K562 (cell line): Measurements from ENCODE around the gene TUBA1B. TPM values are rescaled to one million over a fixed set of nuclear protein-coding genes. Genes with fewer than 3 reads are reported as not detected.

Source experiments
- ATF7 ChIP-seq: fragments of 450-650 bp; IDR thresholded peaks from 2 replicates; pipeline ENCODE4 v1.7.1; 2014; ENCODE audit warnings: mild to moderate bottlenecking, moderate library complexity
- DMBX1 ChIP-seq: fragments of 250-450 bp; sonication (Bioruptor Pico); IDR thresholded peaks from 2 replicates; pipeline ENCODE4 v1.8.0; 2022; ENCODE audit warnings: inconsistent platforms, mild to moderate bottlenecking, moderate library complexity, borderline replicate concordance
- HDAC8 ChIP-seq: fragments of 450-650 bp; IDR thresholded peaks from 2 replicates; pipeline ENCODE4 v1.6.1; 2016; ENCODE audit warnings: mild to moderate bottlenecking, missing genetic modification characterization, moderate library complexity, missing compliant biosample characterization
- HMGN3 ChIP-seq: IDR thresholded peaks from 2 replicates; pipeline ENCODE4 v1.6.1; 2011; ENCODE audit warnings: borderline replicate concordance, low read depth, mild to moderate bottlenecking, mixed read lengths, low read length; ENCODE audit not compliant: insufficient read length; ENCODE audit errors: extremely low read depth
- MCM7 ChIP-seq, 2 experiments: fragments of 450-650 bp; IDR thresholded peaks; 2 replicates each; pipeline ENCODE4 v1.6.1; 2016 to 2018
- RFX5 ChIP-seq: IDR thresholded peaks from 2 replicates; pipeline ENCODE4 v1.6.1; 2011; ENCODE audit warnings: low read depth, mild to moderate bottlenecking, improper control_type of control experiment, low read length
- ZNF551 ChIP-seq: fragments of 250-450 bp; sonication (Bioruptor Pico); IDR thresholded peaks from 2 replicates; pipeline ENCODE4 v1.5.0; 2021; ENCODE audit warnings: mild to moderate bottlenecking, moderate library complexity
- ZNF668 ChIP-seq: fragments of 250-450 bp; sonication (Bioruptor Pico); IDR thresholded peaks from 2 replicates; pipeline ENCODE4 v1.8.0; 2022; ENCODE audit warnings: mild to moderate bottlenecking, inconsistent platforms
- polyA plus RNA-seq, 8 experiments: library from polyadenylated mRNA; depleted of rRNA in 4 of 8; stranded (reverse) in 5 of 8; unstranded in 3 of 8; fragments of >200 nt; fragmentation: Nextera tagmentation in 2 of 8; fragmentation: Illumina TruSeq in 1 of 8; extraction: Ambion mirVana in 2 of 8; extraction: Trizol in 1 of 8; gene quantifications; 2 replicates each; pipeline versions ENCODE4 v1.2.1 to v1.2.3, GENCODE V29; 2011 to 2014; ENCODE audit warnings: inconsistent platforms in 1 of 8, missing spikeins in 1 of 8
- total RNA-seq, 7 experiments: library from RNA; depleted of rRNA in 6 of 7; stranded (reverse); fragments of >200 nt in 6 of 7; fragmentation: Illumina TruSeq in 2 of 7; extraction: Trizol in 2 of 7; gene quantifications; 2 replicates each; pipeline versions ENCODE4 v1.2.1 to v1.2.3, GENCODE V29; 2011 to 2021; ENCODE audit warnings: low replicate concordance in 1 of 7
- TF ChIP-seq, protein P1 (sequence below): fragments of 150-350 bp; IDR thresholded peaks from 2 replicates; pipeline ENCODE4 v1.6.1; 2014; ENCODE audit warnings: low read depth, mild to moderate bottlenecking, low read length, borderline replicate concordance
- TF ChIP-seq, protein P2 (sequence below): fragments of 450-650 bp; formaldehyde crosslinking; IDR thresholded peaks from 2 replicates; pipeline ENCODE4 v1.4.0; 2020; ENCODE audit warnings: mild to moderate bottlenecking, moderate library complexity
- TF ChIP-seq, protein P3 (sequence below): sonication (generic); formaldehyde crosslinking; IDR thresholded peaks from 2 replicates; pipeline ENCODE4 v1.8.1; 2022; ENCODE audit warnings: missing genetic modification reagents
- TF ChIP-seq, protein P4 (sequence below): fragments of 450-650 bp; formaldehyde crosslinking; IDR thresholded peaks from 2 replicates; pipeline ENCODE4 v1.4.0; 2022; ENCODE audit warnings: mild to moderate bottlenecking, moderate library complexity
- TF ChIP-seq, protein P5 (sequence below): fragments of 450-650 bp; IDR thresholded peaks from 2 replicates; pipeline ENCODE4 v1.6.1; 2016; ENCODE audit warnings: antibody characterized with exemption

TUBA1B gene
- total and polyA plus RNA-seq, 9 of the 15 experiments (the other 6 are each of a cell fraction or from before 2014, with no cell fraction given), result 2,189 to 4,624 (median 2,628) TPM

DNA sequence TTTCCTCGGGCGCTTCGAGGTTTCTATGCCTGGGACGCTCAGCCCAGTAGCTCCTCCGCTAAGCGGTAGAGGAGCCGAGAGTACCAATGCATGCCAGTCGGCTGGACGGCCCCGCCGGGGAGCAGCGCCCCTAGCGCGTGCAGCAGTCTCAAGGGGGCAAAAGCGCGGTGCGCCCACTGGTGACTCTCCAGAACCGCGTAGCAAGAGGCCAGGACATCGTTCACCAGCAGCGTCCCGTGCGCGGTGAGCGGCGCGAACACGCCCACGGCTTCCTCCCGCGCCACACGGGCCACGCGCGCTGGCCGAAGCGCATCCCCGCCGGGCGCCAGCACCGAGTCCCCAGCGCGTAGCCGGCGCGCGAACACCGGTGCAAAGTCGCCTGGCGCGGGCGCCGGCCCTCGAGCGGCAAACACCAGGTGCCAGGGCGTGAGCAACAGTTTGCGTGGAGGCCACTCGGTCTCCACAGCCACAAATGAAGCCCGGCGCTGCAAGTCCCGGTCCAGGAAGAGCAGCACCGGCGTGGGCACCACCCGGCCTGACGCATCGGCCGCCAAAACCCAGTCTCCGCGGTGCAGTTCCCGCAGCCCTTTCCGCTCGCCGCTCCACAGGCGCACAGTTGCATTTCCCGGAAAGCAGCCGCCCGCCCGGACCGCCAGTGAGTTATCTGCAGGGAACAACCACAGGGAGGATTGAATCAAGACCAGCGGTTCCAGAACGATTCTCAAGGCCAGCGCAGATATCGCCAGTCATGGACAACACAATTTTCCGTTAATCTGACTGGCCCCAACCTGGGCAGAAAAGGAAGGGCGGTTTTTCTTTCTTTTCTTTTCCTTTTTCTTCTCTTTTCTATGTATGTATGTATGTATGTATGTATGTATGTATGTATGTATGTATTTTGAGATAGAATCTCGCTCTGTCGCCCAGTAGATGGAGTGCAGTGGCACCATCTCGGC, 41.1 kb downstream of the TUBA1B start (continued):
- TF ChIP-seq, protein P1, sequence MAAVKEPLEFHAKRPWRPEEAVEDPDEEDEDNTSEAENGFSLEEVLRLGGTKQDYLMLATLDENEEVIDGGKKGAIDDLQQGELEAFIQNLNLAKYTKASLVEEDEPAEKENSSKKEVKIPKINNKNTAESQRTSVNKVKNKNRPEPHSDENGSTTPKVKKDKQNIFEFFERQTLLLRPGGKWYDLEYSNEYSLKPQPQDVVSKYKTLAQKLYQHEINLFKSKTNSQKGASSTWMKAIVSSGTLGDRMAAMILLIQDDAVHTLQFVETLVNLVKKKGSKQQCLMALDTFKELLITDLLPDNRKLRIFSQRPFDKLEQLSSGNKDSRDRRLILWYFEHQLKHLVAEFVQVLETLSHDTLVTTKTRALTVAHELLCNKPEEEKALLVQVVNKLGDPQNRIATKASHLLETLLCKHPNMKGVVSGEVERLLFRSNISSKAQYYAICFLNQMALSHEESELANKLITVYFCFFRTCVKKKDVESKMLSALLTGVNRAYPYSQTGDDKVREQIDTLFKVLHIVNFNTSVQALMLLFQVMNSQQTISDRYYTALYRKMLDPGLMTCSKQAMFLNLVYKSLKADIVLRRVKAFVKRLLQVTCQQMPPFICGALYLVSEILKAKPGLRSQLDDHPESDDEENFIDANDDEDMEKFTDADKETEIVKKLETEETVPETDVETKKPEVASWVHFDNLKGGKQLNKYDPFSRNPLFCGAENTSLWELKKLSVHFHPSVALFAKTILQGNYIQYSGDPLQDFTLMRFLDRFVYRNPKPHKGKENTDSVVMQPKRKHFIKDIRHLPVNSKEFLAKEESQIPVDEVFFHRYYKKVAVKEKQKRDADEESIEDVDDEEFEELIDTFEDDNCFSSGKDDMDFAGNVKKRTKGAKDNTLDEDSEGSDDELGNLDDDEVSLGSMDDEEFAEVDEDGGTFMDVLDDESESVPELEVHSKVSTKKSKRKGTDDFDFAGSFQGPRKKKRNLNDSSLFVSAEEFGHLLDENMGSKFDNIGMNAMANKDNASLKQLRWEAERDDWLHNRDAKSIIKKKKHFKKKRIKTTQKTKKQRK, result no peak
- TF ChIP-seq ATF7 (0 out of 2 replicates have a peak, but pooled peaks have one; percentile 10), HMGN3 (peak; percentile 89), ZNF551 (CRISPR knock-in tag) (no peak), RFX5 (no peak), HDAC8 (no peak; the same call in 1 of the 2 replicates), MCM7 (IDR thresholded peaks at IDR 0.05) (no peak), DMBX1 (CRISPR knock-in tag) (no peak), ZNF668 (no peak)
- TF ChIP-seq, protein P2, sequence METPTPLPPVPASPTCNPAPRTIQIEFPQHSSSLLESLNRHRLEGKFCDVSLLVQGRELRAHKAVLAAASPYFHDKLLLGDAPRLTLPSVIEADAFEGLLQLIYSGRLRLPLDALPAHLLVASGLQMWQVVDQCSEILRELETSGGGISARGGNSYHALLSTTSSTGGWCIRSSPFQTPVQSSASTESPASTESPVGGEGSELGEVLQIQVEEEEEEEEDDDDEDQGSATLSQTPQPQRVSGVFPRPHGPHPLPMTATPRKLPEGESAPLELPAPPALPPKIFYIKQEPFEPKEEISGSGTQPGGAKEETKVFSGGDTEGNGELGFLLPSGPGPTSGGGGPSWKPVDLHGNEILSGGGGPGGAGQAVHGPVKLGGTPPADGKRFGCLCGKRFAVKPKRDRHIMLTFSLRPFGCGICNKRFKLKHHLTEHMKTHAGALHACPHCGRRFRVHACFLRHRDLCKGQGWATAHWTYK (CRISPR knock-in tag), result no peak
- TF ChIP-seq, protein P3, sequence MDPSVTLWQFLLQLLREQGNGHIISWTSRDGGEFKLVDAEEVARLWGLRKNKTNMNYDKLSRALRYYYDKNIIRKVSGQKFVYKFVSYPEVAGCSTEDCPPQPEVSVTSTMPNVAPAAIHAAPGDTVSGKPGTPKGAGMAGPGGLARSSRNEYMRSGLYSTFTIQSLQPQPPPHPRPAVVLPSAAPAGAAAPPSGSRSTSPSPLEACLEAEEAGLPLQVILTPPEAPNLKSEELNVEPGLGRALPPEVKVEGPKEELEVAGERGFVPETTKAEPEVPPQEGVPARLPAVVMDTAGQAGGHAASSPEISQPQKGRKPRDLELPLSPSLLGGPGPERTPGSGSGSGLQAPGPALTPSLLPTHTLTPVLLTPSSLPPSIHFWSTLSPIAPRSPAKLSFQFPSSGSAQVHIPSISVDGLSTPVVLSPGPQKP, result no peak
- TF ChIP-seq, protein P4, sequence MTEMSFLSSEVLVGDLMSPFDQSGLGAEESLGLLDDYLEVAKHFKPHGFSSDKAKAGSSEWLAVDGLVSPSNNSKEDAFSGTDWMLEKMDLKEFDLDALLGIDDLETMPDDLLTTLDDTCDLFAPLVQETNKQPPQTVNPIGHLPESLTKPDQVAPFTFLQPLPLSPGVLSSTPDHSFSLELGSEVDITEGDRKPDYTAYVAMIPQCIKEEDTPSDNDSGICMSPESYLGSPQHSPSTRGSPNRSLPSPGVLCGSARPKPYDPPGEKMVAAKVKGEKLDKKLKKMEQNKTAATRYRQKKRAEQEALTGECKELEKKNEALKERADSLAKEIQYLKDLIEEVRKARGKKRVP (CRISPR knock-in tag), result no peak
- TF ChIP-seq, protein P5, sequence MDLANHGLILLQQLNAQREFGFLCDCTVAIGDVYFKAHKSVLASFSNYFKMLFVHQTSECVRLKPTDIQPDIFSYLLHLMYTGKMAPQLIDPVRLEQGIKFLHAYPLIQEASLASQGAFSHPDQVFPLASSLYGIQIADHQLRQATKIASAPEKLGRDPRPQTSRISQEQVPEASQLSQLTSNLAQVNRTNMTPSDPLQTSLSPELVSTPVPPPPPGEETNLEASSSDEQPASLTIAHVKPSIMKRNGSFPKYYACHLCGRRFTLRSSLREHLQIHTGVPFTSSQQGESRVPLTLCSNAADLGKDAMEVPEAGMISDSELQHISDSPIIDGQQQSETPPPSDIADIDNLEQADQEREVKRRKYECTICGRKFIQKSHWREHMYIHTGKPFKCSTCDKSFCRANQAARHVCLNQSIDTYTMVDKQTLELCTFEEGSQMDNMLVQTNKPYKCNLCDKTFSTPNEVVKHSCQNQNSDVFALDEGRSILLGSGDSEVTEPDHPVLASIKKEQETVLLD, result peak; percentile 76; the same call in 1 of the 2 replicates
